ENCODE data around the gene ARHGAP23. TPM values are rescaled to one million over a fixed set of nuclear protein-coding genes. Genes with fewer than 3 reads are reported as not detected.

Gene ARHGAP23
- polyA plus RNA-seq, 1 donor (not counting 4 experiments of a cell fraction or from before 2014, with no cell fraction given), result 6.1 TPM

DNA sequence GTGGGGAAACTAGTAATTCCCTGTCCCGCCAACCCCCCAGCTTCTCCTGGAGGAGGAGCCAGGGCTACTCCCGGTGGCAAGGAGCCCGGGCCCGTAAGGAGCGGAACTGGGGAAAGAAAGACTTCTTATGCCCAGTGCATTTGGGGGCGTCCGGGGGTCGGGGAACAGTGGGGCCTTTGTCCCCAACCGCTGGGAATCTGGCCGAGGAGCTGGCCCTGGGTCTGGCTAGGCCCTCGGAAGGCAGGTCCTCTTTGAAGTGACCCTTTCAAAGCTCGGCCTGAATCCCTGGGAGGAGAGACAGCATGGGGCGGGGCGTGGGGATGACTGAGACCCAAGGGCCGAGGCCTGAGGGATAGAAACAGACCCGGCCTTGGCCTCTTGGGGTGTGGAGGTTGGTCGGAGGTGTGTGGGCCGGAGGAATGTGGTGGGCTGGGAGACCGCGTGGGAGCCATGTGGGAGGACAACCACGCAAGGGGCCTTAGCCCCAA lies 6.0 kb downstream of the ARHGAP23 start:
- dilution Hi-C loops (cut with MboI; ENCODE audit: extremely low pct_ligation_motif_present, low sequenced_read_pairs), result no loop called here
- Histone ChIP-seq H3K4me2 (ENCODE audit: control insufficient read depth, extremely low read depth, insufficient read depth, low read depth, low read length) (no peak overlapping the region), H2AFZ (ENCODE audit: control insufficient read depth, low read length) (no peak overlapping the region), H3K4me1 (ENCODE audit: control insufficient read depth, extremely low read depth, insufficient read depth, low read length) (no peaks in the 10 kb centered on the region), H3K9ac (ENCODE audit: control insufficient read depth, extremely low read depth, insufficient read depth, low read length) (no peak overlapping the region), H3K9me3 (ENCODE audit: control insufficient read depth, low read depth, low read length) (no peaks in the 10 kb centered on the region), H3K27me3 (ENCODE audit: control insufficient read depth, extremely low read depth, insufficient read depth, low read length) (no peaks in the 10 kb centered on the region), H3K27ac (ENCODE audit: control insufficient read depth, insufficient read depth, low read length) (no peak overlapping the region), H3K36me3 (ENCODE audit: control insufficient read depth in 2 of 2, extremely low read depth in 1 of 2, insufficient read depth in 2 of 2, low read length in 2 of 2) (no peaks in the 10 kb centered on the region), H3K4me3 (ENCODE audit: control insufficient read depth in 2 of 3, extremely low read depth in 1 of 3, insufficient read depth in 2 of 3, low read depth in 1 of 3, low read length in 3 of 3) (no peak overlapping the region), H4K20me1 (ENCODE audit: control insufficient read depth, extremely low read depth, insufficient read depth, low read length) (no peaks in the 10 kb centered on the region), H3K9me1 (ENCODE audit: control insufficient read depth, extremely low read depth, insufficient read depth, low read length) (no peaks in the 10 kb centered on the region), H3K79me2 (ENCODE audit: control insufficient read depth, insufficient read depth, low read length) (no peaks in the 10 kb centered on the region)
- DNase-seq (ENCODE audit: low read depth, low spot score) (no peak), FAIRE-seq (no peak)
- TF ChIP-seq, protein P1, sequence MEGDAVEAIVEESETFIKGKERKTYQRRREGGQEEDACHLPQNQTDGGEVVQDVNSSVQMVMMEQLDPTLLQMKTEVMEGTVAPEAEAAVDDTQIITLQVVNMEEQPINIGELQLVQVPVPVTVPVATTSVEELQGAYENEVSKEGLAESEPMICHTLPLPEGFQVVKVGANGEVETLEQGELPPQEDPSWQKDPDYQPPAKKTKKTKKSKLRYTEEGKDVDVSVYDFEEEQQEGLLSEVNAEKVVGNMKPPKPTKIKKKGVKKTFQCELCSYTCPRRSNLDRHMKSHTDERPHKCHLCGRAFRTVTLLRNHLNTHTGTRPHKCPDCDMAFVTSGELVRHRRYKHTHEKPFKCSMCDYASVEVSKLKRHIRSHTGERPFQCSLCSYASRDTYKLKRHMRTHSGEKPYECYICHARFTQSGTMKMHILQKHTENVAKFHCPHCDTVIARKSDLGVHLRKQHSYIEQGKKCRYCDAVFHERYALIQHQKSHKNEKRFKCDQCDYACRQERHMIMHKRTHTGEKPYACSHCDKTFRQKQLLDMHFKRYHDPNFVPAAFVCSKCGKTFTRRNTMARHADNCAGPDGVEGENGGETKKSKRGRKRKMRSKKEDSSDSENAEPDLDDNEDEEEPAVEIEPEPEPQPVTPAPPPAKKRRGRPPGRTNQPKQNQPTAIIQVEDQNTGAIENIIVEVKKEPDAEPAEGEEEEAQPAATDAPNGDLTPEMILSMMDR (optimal IDR thresholded peaks at IDR 0.05 in 1 of 3, IDR thresholded peaks at IDR 0.05 in 1 of 3, conservative IDR thresholded peaks at IDR 0.05 in 1 of 3; ENCODE audit: extremely low read depth in 1 of 3, insufficient read depth in 2 of 3, low read length in 3 of 3), result no peak
- no peak for TF ChIP-seq EZH2 (IDR thresholded peaks at IDR 0.05; ENCODE audit: low read length)

DNA sequence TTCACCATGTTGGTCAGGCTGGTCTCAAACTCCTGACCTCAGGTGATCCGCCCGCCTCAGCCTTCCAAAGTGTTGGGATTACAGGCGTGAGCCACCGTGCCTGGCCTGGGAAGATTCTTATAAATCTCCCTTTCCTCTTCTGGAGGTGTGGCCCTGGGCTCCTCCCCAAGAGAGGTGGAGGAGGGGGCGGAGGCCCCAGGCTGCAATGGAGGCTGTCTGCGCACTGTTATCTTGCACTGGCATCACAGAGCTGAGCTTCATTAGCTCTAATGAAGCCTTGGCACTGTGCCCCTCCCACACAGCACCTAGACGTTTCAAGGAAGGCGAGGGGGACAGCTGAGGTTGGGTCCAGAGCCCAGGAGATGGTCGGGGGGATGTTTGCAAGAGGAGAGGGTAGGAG lies 7.5 kb downstream of the ARHGAP23 start:
- dilution Hi-C loops (cut with MboI; ENCODE audit: extremely low pct_ligation_motif_present, low sequenced_read_pairs), result no loop called here
- Histone ChIP-seq H3K9me3 (ENCODE audit: control insufficient read depth, low read depth, low read length) (no peaks in the 10 kb centered on the region), H3K9me1 (ENCODE audit: control insufficient read depth, extremely low read depth, insufficient read depth, low read length) (no peaks in the 10 kb centered on the region), H3K4me1 (ENCODE audit: control insufficient read depth, extremely low read depth, insufficient read depth, low read length) (no peaks in the 10 kb centered on the region), H3K79me2 (ENCODE audit: control insufficient read depth, insufficient read depth, low read length) (no peaks in the 10 kb centered on the region), H3K36me3 (ENCODE audit: control insufficient read depth in 2 of 2, extremely low read depth in 1 of 2, insufficient read depth in 2 of 2, low read length in 2 of 2) (no peaks in the 10 kb centered on the region), H3K27ac (ENCODE audit: control insufficient read depth, insufficient read depth, low read length) (no peak overlapping the region), H4K20me1 (ENCODE audit: control insufficient read depth, extremely low read depth, insufficient read depth, low read length) (no peaks in the 10 kb centered on the region), H2AFZ (ENCODE audit: control insufficient read depth, low read length) (no peak overlapping the region), H3K27me3 (ENCODE audit: control insufficient read depth, extremely low read depth, insufficient read depth, low read length) (no peaks in the 10 kb centered on the region), H3K4me2 (ENCODE audit: control insufficient read depth, extremely low read depth, insufficient read depth, low read depth, low read length) (no peak overlapping the region), H3K9ac (ENCODE audit: control insufficient read depth, extremely low read depth, insufficient read depth, low read length) (no peak overlapping the region), H3K4me3 (ENCODE audit: control insufficient read depth in 2 of 3, extremely low read depth in 1 of 3, insufficient read depth in 2 of 3, low read depth in 1 of 3, low read length in 3 of 3) (no peak overlapping the region)
- TF ChIP-seq EZH2 (IDR thresholded peaks at IDR 0.05; ENCODE audit: low read length), result no peak
- TF ChIP-seq, protein P1 (optimal IDR thresholded peaks at IDR 0.05 in 1 of 3, IDR thresholded peaks at IDR 0.05 in 1 of 3, conservative IDR thresholded peaks at IDR 0.05 in 1 of 3; ENCODE audit: extremely low read depth in 1 of 3, insufficient read depth in 2 of 3, low read length in 3 of 3), result no peak
- no peak for FAIRE-seq
- no peak for DNase-seq (ENCODE audit: low read depth, low spot score)

Measured in keratinocyte (primary cell).